ENCODE measurements around the gene SDK1. TPM values are rescaled to one million over a fixed set of nuclear protein-coding genes. Genes with fewer than 3 reads are reported as not detected.

The SDK1 gene
- total RNA-seq, 2 experiments from 2014 or later, result 0.25 to 0.78 TPM

- POLR2A ChIA-PET, result no interaction called here
These were observed 650.4 kb downstream of the SDK1 start for GRCh38 chr7:3951316-3952055.

GRCh38 chr7:3953133-3953532 is 652.1 kb downstream of the SDK1 start:
- ChIA-PET POLR2A (no interaction called here), CTCF (no interaction called here)
- Mint-ChIP-seq H3K27me3 (peaks cover 2% of the 10 kb centered on the region), H3K27ac (no peak overlapping the region), H3K36me3 (ENCODE audit: low read depth) (no peaks in the 10 kb centered on the region), H3K9me3 (no peaks in the 10 kb centered on the region), H3K4me1 (ENCODE audit: low read depth) (peaks cover 8% of the 10 kb centered on the region), H3K4me3 (no peak overlapping the region)
- intact Hi-C loops (cut with micrococcal nuclease), result no loop called here
- ATAC-seq, result no peak
- no peak for DNase-seq
- TF ChIP-seq CTCF (IDR thresholded peaks at IDR 0.05), result no peak

More at GRCh38 chr7:3951316-3952055, 650.4 kb downstream of the SDK1 start:
- no peak for TF ChIP-seq CTCF (IDR thresholded peaks at IDR 0.05)
- no peak for DNase-seq
- no peak for ATAC-seq
- Mint-ChIP-seq H3K27ac (no peak overlapping the region), H3K36me3 (ENCODE audit: low read depth) (no peaks in the 10 kb centered on the region), H3K4me3 (no peak overlapping the region), H3K27me3 (peaks cover 2% of the 10 kb centered on the region), H3K9me3 (no peaks in the 10 kb centered on the region), H3K4me1 (ENCODE audit: low read depth) (peaks cover 8% of the 10 kb centered on the region)
- CTCF ChIA-PET, result no interaction called here
- intact Hi-C loops (cut with micrococcal nuclease), result no loop called here

GRCh38 chr7:3953946-3954345 is 652.9 kb downstream of the SDK1 start:
- Mint-ChIP-seq H3K27me3 (peaks cover 2% of the 10 kb centered on the region), H3K4me3 (no peak overlapping the region), H3K9me3 (no peaks in the 10 kb centered on the region), H3K4me1 (ENCODE audit: low read depth) (peaks cover 8% of the 10 kb centered on the region), H3K27ac (no peak overlapping the region), H3K36me3 (ENCODE audit: low read depth) (no peaks in the 10 kb centered on the region)
- CTCF ChIA-PET, result no interaction called here
- no peak for ATAC-seq
- DNase-seq, result no peak
- no peak for TF ChIP-seq CTCF (IDR thresholded peaks at IDR 0.05)
- POLR2A ChIA-PET, result no interaction called here
- intact Hi-C loops (cut with micrococcal nuclease), result no loop called here

GRCh38 chr7:3955026-3955425 is 654.0 kb downstream of the SDK1 start:
- no peak overlapping the region for H3K27ac Mint-ChIP-seq
- H3K36me3 Mint-ChIP-seq (ENCODE audit: low read depth), result no peaks in the 10 kb centered on the region
- DNase-seq, result no peak
- no peak for ATAC-seq
- H3K9me3 Mint-ChIP-seq, result no peaks in the 10 kb centered on the region
- CTCF ChIA-PET, result no interaction called here
- TF ChIP-seq CTCF (IDR thresholded peaks at IDR 0.05), result no peak
- intact Hi-C loops (cut with micrococcal nuclease), result no loop called here
- peaks cover 2% of the 10 kb centered on the region for H3K27me3 Mint-ChIP-seq
- H3K4me3 Mint-ChIP-seq, result no peak overlapping the region
- H3K4me1 Mint-ChIP-seq (ENCODE audit: low read depth), result peaks cover 8% of the 10 kb centered on the region
- POLR2A ChIA-PET, result no interaction called here

- Mint-ChIP-seq H3K36me3 (ENCODE audit: low read depth) (no peaks in the 10 kb centered on the region), H3K27me3 (peaks cover 2% of the 10 kb centered on the region), H3K4me1 (ENCODE audit: low read depth) (peaks cover 8% of the 10 kb centered on the region), H3K9me3 (no peaks in the 10 kb centered on the region), H3K27ac (no peak overlapping the region), H3K4me3 (no peak overlapping the region)
- DNase-seq (peak; percentile 45), ATAC-seq (peak; percentile 86)
- TF ChIP-seq CTCF (IDR thresholded peaks at IDR 0.05), result no peak
- POLR2A ChIA-PET, result no interaction called here
- intact Hi-C loops (cut with micrococcal nuclease), result no loop called here
- CTCF ChIA-PET, result no interaction called here
These were observed 655.0 kb downstream of the SDK1 start for GRCh38 chr7:3955751-3956696.

All from activated CD8-positive, alpha-beta T cell treated with anti-CD3 and anti-CD28 coated beads for 36 hours (primary cell).